ENCODE measurements around the gene GATA3. TPM values are rescaled to one million over a fixed set of nuclear protein-coding genes. Genes with fewer than 3 reads are reported as not detected.

The GATA3 gene
- total RNA-seq, 5 donors from 2014 or later (not counting 1 experiment from before 2014, with no cell fraction given): 47.2 to 98.1 (median 59.9) TPM

DNA sequence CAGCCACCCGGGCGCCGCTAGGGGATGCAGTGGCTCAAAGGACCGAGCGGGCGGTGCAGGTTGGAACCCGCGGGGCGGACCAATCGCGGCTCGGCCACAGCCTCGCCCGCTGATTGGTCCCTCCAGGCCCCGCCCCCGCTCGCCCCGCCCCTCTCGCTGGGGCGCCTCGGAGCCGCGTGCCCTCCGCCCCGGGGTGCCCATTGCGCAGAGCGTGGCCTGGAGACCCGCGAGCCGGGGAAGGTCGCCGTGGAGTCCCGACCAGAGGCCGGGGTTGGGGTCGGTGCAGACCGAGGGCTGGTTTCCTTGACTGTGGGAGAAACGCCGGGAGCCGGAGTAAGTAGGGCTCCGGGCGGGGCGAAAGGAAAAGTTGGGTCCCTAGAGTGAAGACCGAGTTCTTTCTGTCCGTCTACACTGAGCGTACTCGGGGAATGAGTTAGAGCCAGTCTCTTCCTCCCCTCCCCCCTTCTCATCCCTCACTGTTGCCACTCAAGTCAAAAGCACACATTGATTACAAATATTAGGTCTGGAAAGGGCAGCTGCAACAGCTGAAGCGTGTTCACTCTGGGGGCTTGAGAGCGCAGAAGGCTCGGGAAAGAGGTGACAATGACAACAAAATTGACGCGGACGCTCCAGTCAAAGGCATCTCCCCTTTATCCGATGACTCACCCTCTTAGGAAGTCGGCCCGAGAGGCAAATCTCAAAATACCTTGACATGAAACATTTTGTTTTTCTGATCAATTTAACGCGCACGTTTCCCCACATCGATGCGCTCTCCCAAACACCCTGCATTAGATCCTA lies 843 bp upstream of the GATA3 start:
- POLR2A ChIA-PET: interaction anchor here (0.5 to 1.0 kb wide), 9 partner anchors 39 to 969 kb away, joined by 3 to 11 read pairs (median 5); no protein-coding TSS in a partner anchor
- peaks cover 0 to 8% of the 10 kb centered on the region in 2 donors for H3K36me3 ChIP-seq (ENCODE audit: control insufficient read depth in 2 of 2, extremely low read depth in 1 of 2, insufficient read depth in 1 of 2, low read length in 1 of 2)
- ATAC-seq (replicated peaks in 1 of 4): peak; percentile 63 to 80 (median 75)
- Mint-ChIP-seq H3K27ac (peak overlapping the region; percentile 93 to 94), H3K36me3 (peaks cover 4% of the 10 kb centered on the region), H3K4me1 (peaks cover 41 to 54% (median 49%) of the 10 kb centered on the region in 3 donors), H3K4me3 (peak overlapping the region; percentile 92 to 96 (median 92)), H3K27me3 (peaks cover 16 to 23% of the 10 kb centered on the region in 2 donors), H3K9me3 (no peaks in the 10 kb centered on the region)
- no peaks in the 10 kb centered on the region for H3K9me3 ChIP-seq
- peaks cover 4 to 46% of the 10 kb centered on the region in 2 experiments for H3K27me3 ChIP-seq (replicated peaks in 1 of 2; ENCODE audit: control insufficient read depth in 2 of 2, extremely low read depth in 1 of 2, insufficient read depth in 2 of 2, low read length in 1 of 2)
- DNase-seq: peak; percentile 71 to 96 (median 89)
- CTCF ChIA-PET: interaction anchor here in 1 of 2 donors (0.6 to 1.2 kb wide), 2 partner anchors 8 to 49 kb away, joined by 3 read pairs; no protein-coding TSS in a partner anchor
- peak overlapping the region; percentile 63 to 85 for H3K4me3 ChIP-seq (ENCODE audit: control insufficient read depth in 1 of 2, extremely low read depth in 1 of 2, low read length in 1 of 2)
- WGBS (ENCODE audit: insufficient coverage): under 1% methylated on average over 57 of the region's 60 CpGs
- peak overlapping the region; percentile 67 for H3K27ac ChIP-seq (ENCODE audit: low read length)
- H3K4me1 ChIP-seq (ENCODE audit: control insufficient read depth in 1 of 2, extremely low read depth in 1 of 2, insufficient read depth in 2 of 2, low read length in 2 of 2): peaks cover 19 to 69% of the 10 kb centered on the region in 2 experiments

DNA sequence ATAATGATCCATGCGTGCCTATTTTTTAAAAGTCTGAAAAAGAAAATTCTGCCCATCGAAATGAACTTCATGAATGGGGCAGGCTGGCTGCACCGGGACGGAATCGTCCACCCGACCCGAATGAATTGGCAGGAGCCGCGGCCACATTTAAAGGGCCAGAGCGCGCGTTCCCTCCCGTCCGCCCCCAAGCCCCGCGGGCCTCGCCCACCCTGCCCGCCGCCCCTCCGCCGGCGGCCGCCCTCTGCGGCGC lies 319 bp upstream of the GATA3 start:
- Histone ChIP-seq H3K9me3 (no peaks in the 10 kb centered on the region), H3K27ac (ENCODE audit: low read length) (peak overlapping the region; percentile 67), H3K4me1 (ENCODE audit: control insufficient read depth in 1 of 2, extremely low read depth in 1 of 2, insufficient read depth in 2 of 2, low read length in 2 of 2) (peaks cover 21 to 69% of the 10 kb centered on the region in 2 experiments), H3K4me3 (ENCODE audit: control insufficient read depth in 1 of 2, extremely low read depth in 1 of 2, low read length in 1 of 2) (peak overlapping the region; percentile 63 to 85), H3K27me3 (replicated peaks in 1 of 2; ENCODE audit: control insufficient read depth in 2 of 2, extremely low read depth in 1 of 2, insufficient read depth in 2 of 2, low read length in 1 of 2) (peaks cover 4 to 40% of the 10 kb centered on the region in 2 experiments), H3K36me3 (ENCODE audit: control insufficient read depth in 2 of 2, extremely low read depth in 1 of 2, insufficient read depth in 1 of 2, low read length in 1 of 2) (peaks cover 0 to 13% of the 10 kb centered on the region in 2 donors)
- H3K27ac Mint-ChIP-seq: peak overlapping the region; percentile 93 to 94
- H3K4me3 Mint-ChIP-seq: peak overlapping the region; percentile 92 to 96 (median 92)
- ATAC-seq (replicated peaks in 1 of 4) (peak in 2 of 4 experiments; percentile 1), DNase-seq (no peak)
- POLR2A ChIA-PET: interaction anchor here (0.5 to 1.0 kb wide), 10 partner anchors 38 to 968 kb away, joined by 3 to 11 read pairs (median 4); no protein-coding TSS in a partner anchor
- 0% methylated on average over 10 of the region's 25 CpGs for WGBS (ENCODE audit: insufficient coverage)
- CTCF ChIA-PET: interaction anchor here in 1 of 2 donors (0.6 to 0.8 kb wide), 2 partner anchors 10 to 49 kb away, joined by 3 to 4 read pairs; no protein-coding TSS in a partner anchor
- H3K27me3 Mint-ChIP-seq: peaks cover 12 to 19% of the 10 kb centered on the region in 2 donors
- no peaks in the 10 kb centered on the region for H3K9me3 Mint-ChIP-seq
- peaks cover 41 to 55% (median 49%) of the 10 kb centered on the region in 3 donors for H3K4me1 Mint-ChIP-seq
- H3K36me3 Mint-ChIP-seq: peaks cover 8% of the 10 kb centered on the region

DNA sequence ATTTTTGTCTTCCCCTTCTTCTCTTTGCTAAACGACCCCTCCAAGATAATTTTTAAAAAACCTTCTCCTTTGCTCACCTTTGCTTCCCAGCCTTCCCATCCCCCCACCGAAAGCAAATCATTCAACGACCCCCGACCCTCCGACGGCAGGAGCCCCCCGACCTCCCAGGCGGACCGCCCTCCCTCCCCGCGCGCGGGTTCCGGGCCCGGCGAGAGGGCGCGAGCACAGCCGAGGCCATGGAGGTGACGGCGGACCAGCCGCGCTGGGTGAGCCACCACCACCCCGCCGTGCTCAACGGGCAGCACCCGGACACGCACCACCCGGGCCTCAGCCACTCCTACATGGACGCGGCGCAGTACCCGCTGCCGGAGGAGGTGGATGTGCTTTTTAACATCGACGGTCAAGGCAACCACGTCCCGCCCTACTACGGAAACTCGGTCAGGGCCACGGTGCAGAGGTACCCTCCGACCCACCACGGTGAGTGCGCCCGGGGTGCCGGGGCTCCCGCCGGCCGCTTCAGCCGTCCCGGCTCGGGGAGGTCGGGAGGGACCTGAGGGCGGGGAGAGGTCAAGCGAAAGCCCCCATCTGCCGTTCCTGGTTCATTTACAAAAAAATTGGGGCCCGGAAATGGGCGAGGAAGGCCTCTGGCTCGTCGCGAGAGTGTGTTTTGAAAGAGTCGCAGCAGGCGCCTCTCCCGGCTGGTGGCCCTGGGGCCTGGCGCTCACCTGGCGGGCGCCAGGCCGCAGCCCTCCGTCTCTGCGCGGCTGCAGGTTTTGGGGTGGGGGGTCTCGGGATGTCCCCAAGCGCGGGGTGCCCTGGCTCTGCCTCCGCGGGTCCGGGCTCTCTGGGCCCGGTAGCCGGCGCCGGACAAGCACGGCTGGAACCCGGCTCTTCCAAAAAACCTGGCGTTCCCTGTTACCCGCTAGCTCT lies 1.2 kb downstream of the GATA3 start:
- ChIA-PET POLR2A (interaction anchor here (0.6 to 1.0 kb wide), 4 partner anchors 11 to 361 kb away, joined by 6 to 11 read pairs (median 8); no protein-coding TSS in a partner anchor), CTCF (interaction anchor here (0.6 kb wide), 2 partner anchors 347 to 513 kb away, joined by 4 to 5 read pairs; no protein-coding TSS in a partner anchor)
- peak in 1 of 4 experiments; percentile 18 for ATAC-seq (replicated peaks in 1 of 4)
- H3K9me3 ChIP-seq: no peaks in the 10 kb centered on the region
- Mint-ChIP-seq H3K36me3 (peaks cover 21% of the 10 kb centered on the region), H3K27ac (peak overlapping the region; percentile 98 to 99), H3K4me3 (peak overlapping the region; percentile 92 to 99 (median 95)), H3K9me3 (no peaks in the 10 kb centered on the region), H3K27me3 (peaks cover 12 to 16% of the 10 kb centered on the region in 2 donors), H3K4me1 (peaks cover 52 to 70% (median 57%) of the 10 kb centered on the region in 3 donors)
- peaks cover 4 to 25% of the 10 kb centered on the region in 2 experiments for H3K27me3 ChIP-seq (replicated peaks in 1 of 2; ENCODE audit: control insufficient read depth in 2 of 2, extremely low read depth in 1 of 2, insufficient read depth in 2 of 2, low read length in 1 of 2)
- peaks cover 27 to 69% of the 10 kb centered on the region in 2 experiments for H3K4me1 ChIP-seq (ENCODE audit: control insufficient read depth in 1 of 2, extremely low read depth in 1 of 2, insufficient read depth in 2 of 2, low read length in 2 of 2)
- peak in 5 of 35 experiments; percentile 40 to 56 (median 48) for DNase-seq
- H3K27ac ChIP-seq (ENCODE audit: low read length): peak overlapping the region; percentile 76
- H3K4me3 ChIP-seq (ENCODE audit: control insufficient read depth in 1 of 2, extremely low read depth in 1 of 2, low read length in 1 of 2): peak overlapping the region; percentile 94
- WGBS (ENCODE audit: insufficient coverage): 1% methylated on average over 70 of the region's 85 CpGs
- peaks cover 0 to 17% of the 10 kb centered on the region in 2 donors for H3K36me3 ChIP-seq (ENCODE audit: control insufficient read depth in 2 of 2, extremely low read depth in 1 of 2, insufficient read depth in 1 of 2, low read length in 1 of 2)

DNA sequence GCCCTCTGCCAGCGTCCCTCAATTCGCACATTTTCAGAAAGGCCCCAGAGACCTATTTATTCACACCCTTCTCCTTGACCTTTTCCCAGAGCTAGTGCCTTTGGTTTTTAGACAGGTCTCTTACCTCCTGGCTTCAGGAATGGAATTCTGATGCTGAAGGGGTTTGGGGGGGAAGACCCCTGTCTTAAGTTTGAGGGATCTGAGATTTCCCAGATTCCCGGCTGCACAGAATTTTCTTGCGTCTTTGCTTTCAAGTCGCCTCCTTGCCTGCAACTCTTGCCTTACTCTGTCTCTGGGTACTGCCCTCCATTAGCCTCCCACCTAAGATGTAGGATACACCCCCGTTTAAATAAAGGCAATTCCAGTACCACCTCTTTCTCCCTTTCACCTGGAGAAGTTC lies 1.9 kb downstream of the GATA3 start:
- DNase-seq: peak in 1 of 35 experiments; percentile 32
- H3K36me3 Mint-ChIP-seq: peaks cover 25% of the 10 kb centered on the region
- WGBS (ENCODE audit: insufficient coverage): no CpG with 5 or more reads among the region's 6 CpGs

DNA sequence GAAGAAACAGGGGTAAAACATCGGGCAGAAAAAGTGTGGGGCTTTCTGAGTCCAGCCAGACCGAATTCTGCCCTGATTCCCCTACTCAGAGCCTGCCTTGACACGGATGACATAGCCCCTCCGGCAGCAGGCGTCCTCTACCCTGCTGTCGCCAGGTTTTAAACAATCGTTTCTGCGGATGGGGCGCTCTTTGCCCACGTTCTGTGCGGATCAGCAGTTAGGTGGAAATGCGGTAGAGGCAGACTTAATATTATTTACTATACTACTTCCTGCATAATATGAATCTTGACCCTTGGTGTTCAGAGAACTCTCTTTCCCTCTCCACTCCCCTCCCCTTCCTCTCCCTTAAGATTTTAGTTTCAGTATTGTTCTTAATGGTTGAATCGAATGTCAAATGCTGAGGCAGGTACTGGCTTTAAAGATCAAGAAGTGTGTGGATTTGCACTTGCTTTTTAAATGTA lies 2.4 kb downstream of the GATA3 start:
- peak overlapping the region; percentile 94 for H3K4me3 ChIP-seq (ENCODE audit: control insufficient read depth in 1 of 2, extremely low read depth in 1 of 2, low read length in 1 of 2)
- H3K27ac ChIP-seq (ENCODE audit: low read length): peak overlapping the region; percentile 76
- peak overlapping the region; percentile 98 to 99 for H3K27ac Mint-ChIP-seq
- H3K36me3 ChIP-seq (ENCODE audit: control insufficient read depth in 2 of 2, extremely low read depth in 1 of 2, insufficient read depth in 1 of 2, low read length in 1 of 2): peaks cover 0 to 17% of the 10 kb centered on the region in 2 donors
- H3K36me3 Mint-ChIP-seq: peaks cover 26% of the 10 kb centered on the region
- WGBS (ENCODE audit: insufficient coverage): 0% methylated on average over 1 of the region's 13 CpGs
- ChIA-PET POLR2A (interaction anchor here in 1 of 2 donors (1.4 kb wide), 1 partner anchor 15 kb away, joined by 4 read pairs; no protein-coding TSS in a partner anchor), CTCF (interaction anchor here (0.5 to 0.6 kb wide), 2 partner anchors 9 to 17 kb away, joined by 4 to 5 read pairs; no protein-coding TSS in a partner anchor)
- peaks cover 30 to 69% of the 10 kb centered on the region in 2 experiments for H3K4me1 ChIP-seq (ENCODE audit: control insufficient read depth in 1 of 2, extremely low read depth in 1 of 2, insufficient read depth in 2 of 2, low read length in 2 of 2)
- peak overlapping the region; percentile 92 to 99 (median 95) for H3K4me3 Mint-ChIP-seq
- peaks cover 63 to 81% (median 67%) of the 10 kb centered on the region in 3 donors for H3K4me1 Mint-ChIP-seq
- DNase-seq (peak in 18 of 35 experiments; percentile 37 to 73 (median 49)), ATAC-seq (replicated peaks in 1 of 4) (peak in 2 of 4 experiments; percentile 9 to 14)
- H3K27me3 ChIP-seq (replicated peaks in 1 of 2; ENCODE audit: control insufficient read depth in 2 of 2, extremely low read depth in 1 of 2, insufficient read depth in 2 of 2, low read length in 1 of 2): peaks cover 4 to 13% of the 10 kb centered on the region in 2 experiments
- no peaks in the 10 kb centered on the region for H3K9me3 Mint-ChIP-seq
- H3K27me3 Mint-ChIP-seq: peaks cover 12 to 15% of the 10 kb centered on the region in 2 donors
- H3K9me3 ChIP-seq: no peaks in the 10 kb centered on the region

More for the DNA sequence above, 1.9 kb downstream of the GATA3 start:
- Mint-ChIP-seq H3K27ac (peak overlapping the region; percentile 98 to 99), H3K4me1 (peaks cover 59 to 77% (median 64%) of the 10 kb centered on the region in 3 donors), H3K4me3 (peak overlapping the region; percentile 92 to 99 (median 95)), H3K27me3 (peaks cover 12 to 16% of the 10 kb centered on the region in 2 donors), H3K9me3 (no peaks in the 10 kb centered on the region)
- CTCF ChIA-PET: interaction anchor here (0.6 kb wide), 2 partner anchors 346 to 513 kb away, joined by 4 to 5 read pairs; no protein-coding TSS in a partner anchor
- peaks cover 28 to 69% of the 10 kb centered on the region in 2 experiments for H3K4me1 ChIP-seq (ENCODE audit: control insufficient read depth in 1 of 2, extremely low read depth in 1 of 2, insufficient read depth in 2 of 2, low read length in 2 of 2)
- peaks cover 0 to 17% of the 10 kb centered on the region in 2 donors for H3K36me3 ChIP-seq (ENCODE audit: control insufficient read depth in 2 of 2, extremely low read depth in 1 of 2, insufficient read depth in 1 of 2, low read length in 1 of 2)
- peaks cover 4 to 18% of the 10 kb centered on the region in 2 experiments for H3K27me3 ChIP-seq (replicated peaks in 1 of 2; ENCODE audit: control insufficient read depth in 2 of 2, extremely low read depth in 1 of 2, insufficient read depth in 2 of 2, low read length in 1 of 2)
- peak overlapping the region; percentile 76 for H3K27ac ChIP-seq (ENCODE audit: low read length)
- POLR2A ChIA-PET: interaction anchor here (0.6 to 1.0 kb wide), 4 partner anchors 10 to 360 kb away, joined by 6 to 11 read pairs (median 8); no protein-coding TSS in a partner anchor
- peak overlapping the region; percentile 94 for H3K4me3 ChIP-seq (ENCODE audit: control insufficient read depth in 1 of 2, extremely low read depth in 1 of 2, low read length in 1 of 2)
- no peak for ATAC-seq (replicated peaks in 1 of 4)
- H3K9me3 ChIP-seq: no peaks in the 10 kb centered on the region

All from T-cell (primary cell).